Astrocyte (in vitro differentiated cells and primary cell): ENCODE measurements around the gene KLF7.

Experiments used
- EZH2 ChIP-seq: IDR thresholded peaks from 2 replicates; pipeline ENCODE4 v1.6.1; 2012; ENCODE audit warnings: mild to moderate bottlenecking, low read length, inconsistent platforms; ENCODE audit not compliant: insufficient read depth
- TF ChIP-seq, protein P1 (sequence below): IDR thresholded peaks from 2 replicates; pipeline ENCODE4 v1.5.1; 2011; ENCODE audit warnings: low read depth, mild to moderate bottlenecking, inconsistent platforms, low read length, moderate library complexity; ENCODE audit not compliant: insufficient read depth

GRCh38 chr2:207184768-207185167, 19.0 kb upstream of the KLF7 start:
- TF ChIP-seq EZH2: no peak
- TF ChIP-seq, protein P1, sequence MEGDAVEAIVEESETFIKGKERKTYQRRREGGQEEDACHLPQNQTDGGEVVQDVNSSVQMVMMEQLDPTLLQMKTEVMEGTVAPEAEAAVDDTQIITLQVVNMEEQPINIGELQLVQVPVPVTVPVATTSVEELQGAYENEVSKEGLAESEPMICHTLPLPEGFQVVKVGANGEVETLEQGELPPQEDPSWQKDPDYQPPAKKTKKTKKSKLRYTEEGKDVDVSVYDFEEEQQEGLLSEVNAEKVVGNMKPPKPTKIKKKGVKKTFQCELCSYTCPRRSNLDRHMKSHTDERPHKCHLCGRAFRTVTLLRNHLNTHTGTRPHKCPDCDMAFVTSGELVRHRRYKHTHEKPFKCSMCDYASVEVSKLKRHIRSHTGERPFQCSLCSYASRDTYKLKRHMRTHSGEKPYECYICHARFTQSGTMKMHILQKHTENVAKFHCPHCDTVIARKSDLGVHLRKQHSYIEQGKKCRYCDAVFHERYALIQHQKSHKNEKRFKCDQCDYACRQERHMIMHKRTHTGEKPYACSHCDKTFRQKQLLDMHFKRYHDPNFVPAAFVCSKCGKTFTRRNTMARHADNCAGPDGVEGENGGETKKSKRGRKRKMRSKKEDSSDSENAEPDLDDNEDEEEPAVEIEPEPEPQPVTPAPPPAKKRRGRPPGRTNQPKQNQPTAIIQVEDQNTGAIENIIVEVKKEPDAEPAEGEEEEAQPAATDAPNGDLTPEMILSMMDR: no peak
